Vein endothelial cell (primary cell): ENCODE results near the gene DKKL1. TPM values are rescaled to one million over a fixed set of nuclear protein-coding genes. Genes with fewer than 3 reads are reported as not detected.

Experiments used
- total RNA-seq: library from RNA; depleted of rRNA; stranded (reverse); fragments of >200 nt; gene quantifications from 2 replicates; pipeline ENCODE4 v1.2.3, GENCODE V29; 2012

DKKL1 gene
- 0.98 TPM in 1 of 2 replicates, not detected in the other for total RNA-seq

DNA sequence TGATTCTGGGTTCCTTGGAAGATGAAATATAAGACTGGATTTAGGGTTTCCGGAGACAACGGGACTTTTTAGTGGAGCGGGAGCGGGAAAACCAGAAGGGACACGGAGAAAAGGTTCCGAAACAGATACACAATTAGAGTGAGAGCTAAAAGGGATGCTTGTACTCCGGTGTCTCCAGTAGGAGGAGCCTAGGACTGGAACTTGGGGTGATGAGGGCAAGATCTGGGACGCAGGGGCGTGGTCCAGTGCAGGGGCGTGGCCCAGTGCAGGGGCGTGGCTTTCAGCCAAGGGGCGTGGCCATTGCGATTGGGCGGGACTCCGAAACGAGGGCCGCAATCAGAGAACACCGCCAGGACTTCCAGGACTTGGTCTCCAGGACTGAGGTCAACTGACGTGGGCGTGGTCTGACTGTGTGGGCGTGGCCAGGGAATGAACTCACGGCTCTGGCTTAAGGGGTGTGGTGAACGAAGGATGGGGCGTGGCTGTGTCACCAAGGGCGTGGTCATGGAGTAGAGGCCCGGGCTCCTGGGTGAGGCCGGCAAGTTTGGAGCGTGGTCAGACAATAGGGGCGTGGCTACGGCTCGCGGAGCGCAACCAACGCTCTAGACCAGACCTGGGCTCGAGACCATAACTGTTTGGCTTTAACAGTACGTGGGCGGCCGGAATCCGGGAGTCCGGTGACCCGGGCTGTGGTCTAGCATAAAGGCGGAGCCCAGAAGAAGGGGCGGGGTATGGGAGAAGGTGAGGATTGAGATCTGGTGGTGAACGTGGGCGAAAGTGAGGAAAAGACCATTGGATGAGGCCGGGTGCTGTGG lies at the start of gene DKKL1:
TSS of gene DKKL1 (plus strand) at position 610 of the 815 bp plus-strand sequence. CDS start at position 732, 122 bp downstream.

DNA sequence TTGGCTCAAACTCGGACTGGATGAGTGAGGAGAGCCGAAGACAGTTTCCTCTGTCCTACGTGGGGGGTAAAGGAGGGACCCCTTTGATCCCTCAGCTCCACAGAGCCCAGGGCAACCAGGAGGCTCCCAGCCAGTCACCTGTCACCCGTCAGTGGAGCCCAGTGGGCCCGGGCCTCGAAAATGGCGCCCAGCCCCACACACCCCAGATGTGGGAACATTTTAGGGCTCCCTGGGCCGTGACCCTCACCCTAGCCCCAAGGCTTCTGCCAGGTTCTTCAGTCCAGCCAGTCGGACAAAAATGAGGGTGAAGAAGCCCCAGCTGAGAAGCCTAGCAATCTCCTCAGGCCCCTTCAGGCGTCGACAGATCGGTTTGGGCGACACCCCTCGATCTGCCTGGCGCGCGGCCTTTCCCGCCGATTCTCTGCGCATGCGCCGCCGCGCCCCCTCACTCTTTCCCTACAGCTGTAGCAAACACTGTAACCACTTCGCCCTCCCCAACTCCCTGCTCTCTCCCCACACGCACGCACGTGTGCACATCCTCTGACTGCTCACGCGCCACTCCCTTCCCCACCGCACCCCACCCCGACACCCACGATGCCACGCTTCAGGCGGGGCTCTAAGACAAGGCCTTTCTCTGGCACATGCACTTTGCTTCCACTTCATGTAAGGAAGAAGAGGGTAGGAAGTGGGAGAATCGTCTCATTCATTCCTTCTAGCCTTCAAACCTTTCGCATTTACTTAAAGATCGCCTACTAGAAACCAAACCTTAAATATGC lies 38.7 kb upstream of the DKKL1 start, which contains the start of gene SLC6A16:
TSS of gene SLC6A16 (minus strand) at position 391 of the 776 bp plus-strand sequence. CDS start 13,844 bp downstream, outside the sequence.

DNA sequence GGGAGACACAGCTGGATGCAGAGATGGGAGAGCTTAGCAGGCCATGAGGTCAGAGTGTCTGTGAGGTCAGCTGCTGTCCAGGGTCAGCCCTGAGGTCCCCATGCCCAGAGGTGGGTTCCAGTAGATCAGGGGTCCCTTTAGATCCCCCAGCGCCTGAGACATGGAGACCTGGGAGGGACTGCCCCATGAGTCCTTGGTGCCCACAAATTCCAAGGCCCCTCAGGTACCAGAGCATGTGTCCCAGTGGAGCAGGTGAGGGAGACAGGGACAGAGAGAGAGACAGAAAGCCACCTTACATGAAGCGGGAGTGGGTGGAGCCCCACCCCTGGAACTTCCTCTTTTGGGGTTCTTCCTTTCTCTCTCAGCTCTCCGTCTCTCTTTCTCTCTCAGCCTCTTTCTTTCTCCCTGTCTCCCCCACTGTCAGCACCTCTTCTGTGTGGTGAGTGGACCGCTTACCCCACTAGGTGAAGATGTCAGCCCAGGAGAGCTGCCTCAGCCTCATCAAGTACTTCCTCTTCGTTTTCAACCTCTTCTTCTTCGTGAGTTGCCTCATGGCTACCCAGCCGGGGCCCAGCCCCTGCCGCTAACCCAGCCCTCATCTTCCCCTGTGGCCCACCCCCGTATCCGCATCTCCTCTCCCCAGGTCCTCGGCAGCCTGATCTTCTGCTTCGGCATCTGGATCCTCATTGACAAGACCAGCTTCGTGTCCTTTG lies 28.4 kb upstream of the DKKL1 start, which contains the start of gene CD37:
TSS of gene CD37 (plus strand) at position 336 of the 713 bp plus-strand sequence. CDS start at position 471, 135 bp downstream.

GRCh38 chr19:49362048-49362928 lies 1.4 kb upstream of the DKKL1 start, which contains the start of gene TEAD2:
TEAD2 (minus strand) TSS chr19:49362416; CDS start chr19:49360075, 2,341 bp downstream.

GRCh38 chr19:49387936-49388372 lies 24.3 kb downstream of the DKKL1 start, which contains the start of gene KASH5:
KASH5 (plus strand) TSS chr19:49388249; CDS start chr19:49390884, 2,635 bp downstream.

DNA sequence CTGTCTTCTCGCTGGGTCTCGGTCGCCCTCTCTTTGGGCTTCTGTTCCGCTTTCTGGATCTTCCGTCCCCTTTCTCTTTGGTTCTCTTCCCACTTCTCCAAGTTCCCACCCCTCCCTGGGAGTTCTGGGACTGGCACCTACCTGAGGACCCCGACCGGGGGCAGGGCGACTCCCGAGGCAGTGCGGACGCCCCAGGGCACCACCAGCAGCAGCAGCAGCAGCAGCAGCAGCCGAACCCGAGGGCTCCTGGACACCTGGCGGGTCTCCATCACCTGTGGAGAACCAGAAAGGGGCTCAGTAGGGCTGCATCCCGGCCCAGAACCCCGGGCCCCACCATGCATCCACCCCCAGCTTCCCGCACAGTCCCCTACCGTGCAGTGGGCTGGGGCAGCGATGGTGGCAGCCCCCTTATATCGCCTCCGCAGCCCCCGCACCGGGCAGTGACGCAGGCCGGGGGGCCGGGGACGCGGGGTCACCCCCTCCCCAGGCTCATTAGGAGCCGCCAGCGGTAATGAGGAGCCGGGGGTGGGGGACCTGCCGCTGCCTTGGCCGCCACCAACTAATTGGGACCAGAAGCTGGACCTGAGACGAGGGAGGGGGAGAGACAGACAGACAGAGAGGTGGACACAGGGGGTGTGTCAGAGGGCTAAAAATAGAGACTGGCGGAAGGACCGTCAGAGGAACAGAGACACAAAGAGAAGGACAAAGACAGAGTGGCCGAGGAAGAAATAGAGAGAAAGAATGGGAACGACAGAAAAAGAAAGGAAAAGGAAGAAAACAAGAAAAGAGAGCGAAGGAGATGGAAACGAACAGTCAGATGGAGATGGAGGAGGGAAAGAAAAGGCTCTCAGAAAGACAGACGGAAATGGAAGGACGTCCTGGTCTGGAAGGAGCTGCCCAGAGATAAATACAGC lies 59.7 kb downstream of the DKKL1 start, which contains the start of gene PTH2:
TSS of gene PTH2 (minus strand) at position 371 of the 914 bp plus-strand sequence. CDS start at position 269, 102 bp downstream.

Other genes with a start within 250 kb of the DKKL1 start
- gene LIN7B, start 249.5 kb upstream of the DKKL1 start, total RNA-seq: 0.76 and 2.6 TPM in 2 replicates
- gene C19orf73, start 244.7 kb upstream of the DKKL1 start, total RNA-seq: 0.48 TPM in 1 of 2 replicates, not detected in the other
- 2.8 and 4.9 TPM in 2 replicates for gene PPFIA3, start 244.3 kb upstream of the DKKL1 start, total RNA-seq
- not detected in 2 replicates for gene HRC, start 208.5 kb upstream of the DKKL1 start, total RNA-seq
- gene TRPM4, start 206.1 kb upstream of the DKKL1 start, total RNA-seq: 19.7 and 33.6 TPM in 2 replicates
- 0.96 and 0.98 TPM in 2 replicates for gene SLC6A16, start 38.7 kb upstream of the DKKL1 start, total RNA-seq
- gene CD37, start 28.5 kb upstream of the DKKL1 start, total RNA-seq: not detected in 2 replicates
- gene TEAD2, start 1.5 kb upstream of the DKKL1 start, total RNA-seq: 69.8 and 95.7 TPM in 2 replicates
- gene KASH5, start 24.4 kb downstream of the DKKL1 start, total RNA-seq: not detected in 2 replicates
- not detected in 2 replicates for gene PTH2, start 59.6 kb downstream of the DKKL1 start, total RNA-seq
- not detected in 2 replicates for gene GFY, start 61.5 kb downstream of the DKKL1 start, total RNA-seq
- not detected in 2 replicates for gene SLC17A7, start 77.7 kb downstream of the DKKL1 start, total RNA-seq
- 98.8 and 111 TPM in 2 replicates for gene PIH1D1, start 87.9 kb downstream of the DKKL1 start, total RNA-seq
- gene ALDH16A1, start 89.3 kb downstream of the DKKL1 start, total RNA-seq: 34.9 and 38.8 TPM in 2 replicates
- gene FLT3LG, start 110.3 kb downstream of the DKKL1 start, total RNA-seq: 1.7 and 3.3 TPM in 2 replicates
- 2,277 and 3,319 TPM in 2 replicates for gene RPL13A, start 123.7 kb downstream of the DKKL1 start, total RNA-seq
- gene RPS11, start 132.6 kb downstream of the DKKL1 start, total RNA-seq: 3,071 and 4,093 TPM in 2 replicates
- gene FCGRT, start 148.8 kb downstream of the DKKL1 start, total RNA-seq: 88.0 and 140 TPM in 2 replicates
- 20.3 and 62.4 TPM in 2 replicates for gene RCN3, start 164.1 kb downstream of the DKKL1 start, total RNA-seq
- 171 and 222 TPM in 2 replicates for gene NOSIP, start 216.7 kb downstream of the DKKL1 start, total RNA-seq
- 6.5 and 8.5 TPM in 2 replicates for gene PRRG2, start 217.4 kb downstream of the DKKL1 start, total RNA-seq
- gene PRR12, start 227.3 kb downstream of the DKKL1 start, total RNA-seq: 5.3 and 5.9 TPM in 2 replicates